ENCODE data around the gene FNDC11. TPM values are rescaled to one million over a fixed set of nuclear protein-coding genes. Genes with fewer than 3 reads are reported as not detected.

FNDC11 gene
- total RNA-seq, 4 donors from 2014 or later: not detected

DNA sequence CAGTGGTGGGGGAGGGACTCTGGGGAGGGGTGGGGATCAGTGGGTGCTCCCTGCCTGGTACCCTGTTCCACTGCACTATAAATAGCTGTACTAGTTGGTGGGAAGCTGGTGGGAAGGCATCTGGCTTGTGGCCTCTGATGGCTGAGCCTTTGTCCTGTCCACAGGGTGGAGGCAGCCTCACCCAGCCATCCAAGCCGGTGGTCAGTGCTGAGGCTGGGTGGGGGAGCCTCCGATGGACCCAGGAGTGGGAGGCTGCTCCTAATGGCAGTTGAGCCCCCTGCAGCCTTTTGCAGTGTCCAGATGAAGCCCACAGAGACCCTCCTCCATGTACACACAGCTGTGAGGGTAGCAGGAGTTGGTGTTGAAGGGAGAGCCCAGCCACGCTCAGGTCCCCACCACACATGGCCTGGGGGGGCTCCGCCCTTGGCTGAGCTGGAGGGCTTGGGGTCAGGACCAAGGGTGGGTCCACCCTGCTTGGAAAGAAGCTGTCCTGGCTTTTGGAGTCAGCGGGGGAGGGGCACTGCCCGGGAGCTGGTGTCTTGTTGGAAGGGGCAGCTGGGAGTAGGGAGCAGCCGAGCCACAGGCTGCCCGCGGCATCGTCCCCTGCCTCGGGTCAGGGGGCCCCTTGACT lies 30.9 kb upstream of the FNDC11 start:
- no peaks in the 10 kb centered on the region for H3K27me3 ChIP-seq
- DNase-seq: no peak
- WGBS, 2 donors (ENCODE audit: low coverage in 1 of 2): 94% methylated on average over 11 of the region's 11 CpGs; no CpG with 5 or more reads in 1 of the 2 donors
- no peak overlapping the region for H3K4me3 ChIP-seq
- no peaks in the 10 kb centered on the region for H3K9me3 ChIP-seq
- in situ Hi-C loops (cut with MboI; ENCODE audit: low pct_ligation_motif_present in 1 of 4, low pct_unique_long_range_greater_than_20kb in 1 of 4, low sequenced_read_pairs in 3 of 4): no loop called here
- peak overlapping the region in 1 of 4 donors; percentile 99 for H3K27ac ChIP-seq
- intact Hi-C loops (cut with DNase I; ENCODE audit: low total_unique reads): no loop called here
- no peaks in the 10 kb centered on the region for H3K36me3 ChIP-seq
- peaks cover 9 to 32% (median 23%) of the 10 kb centered on the region in 4 donors for H3K4me1 ChIP-seq
- no peak for TF ChIP-seq POLR2A (IDR thresholded peaks at IDR 0.05)
- TF ChIP-seq POLR2AphosphoS5 (IDR thresholded peaks at IDR 0.05): peak in 1 of 3 donors; percentile 19
- TF ChIP-seq CTCF (IDR thresholded peaks at IDR 0.05): no peak
- no peak for TF ChIP-seq EP300 (IDR thresholded peaks at IDR 0.05; ENCODE audit: low read depth)

DNA sequence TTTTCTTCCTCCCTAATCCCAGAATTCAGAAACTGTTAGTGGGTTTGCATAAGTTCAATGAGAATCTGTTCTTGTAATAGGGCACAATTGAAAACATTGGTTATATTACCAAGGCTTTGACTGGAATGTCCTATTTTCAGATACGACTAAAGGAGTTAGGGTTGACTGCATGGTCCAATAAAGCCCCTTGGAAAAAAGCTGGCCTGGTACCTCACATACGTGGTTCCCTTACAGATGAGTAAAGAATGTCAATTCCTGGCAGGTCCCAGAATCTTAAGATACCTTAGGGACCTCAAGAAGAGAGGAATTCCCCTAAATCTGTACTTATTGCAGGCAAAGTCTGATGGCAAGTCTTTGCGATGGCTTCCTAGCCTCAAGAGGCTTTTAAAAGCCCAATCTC lies 28.8 kb upstream of the FNDC11 start:
- no peaks in the 10 kb centered on the region for H3K36me3 ChIP-seq
- WGBS, 2 donors (ENCODE audit: low coverage in 1 of 2): 60 to 62% methylated on average over 1 to 3 of the region's 3 CpGs
- H3K9me3 ChIP-seq: no peaks in the 10 kb centered on the region
- intact Hi-C loops (cut with DNase I; ENCODE audit: low total_unique reads) (no loop called here), in situ Hi-C loops (cut with MboI; ENCODE audit: low pct_ligation_motif_present in 1 of 4, low pct_unique_long_range_greater_than_20kb in 1 of 4, low sequenced_read_pairs in 3 of 4) (loop anchor here in 1 of 4 donors (25.0 kb wide), 1 partner anchor 112 kb away; the partner anchor contains the start of gene GMEB2)
- H3K4me1 ChIP-seq: peaks cover 9 to 24% (median 19%) of the 10 kb centered on the region in 4 donors
- H3K27me3 ChIP-seq: no peaks in the 10 kb centered on the region
- peak overlapping the region in 1 of 4 donors; percentile 50 for H3K27ac ChIP-seq
- DNase-seq: no peak
- no peak for TF ChIP-seq CTCF (IDR thresholded peaks at IDR 0.05)
- TF ChIP-seq POLR2AphosphoS5 (IDR thresholded peaks at IDR 0.05): peak in 1 of 3 donors; percentile 4
- no peak overlapping the region for H3K4me3 ChIP-seq

DNA sequence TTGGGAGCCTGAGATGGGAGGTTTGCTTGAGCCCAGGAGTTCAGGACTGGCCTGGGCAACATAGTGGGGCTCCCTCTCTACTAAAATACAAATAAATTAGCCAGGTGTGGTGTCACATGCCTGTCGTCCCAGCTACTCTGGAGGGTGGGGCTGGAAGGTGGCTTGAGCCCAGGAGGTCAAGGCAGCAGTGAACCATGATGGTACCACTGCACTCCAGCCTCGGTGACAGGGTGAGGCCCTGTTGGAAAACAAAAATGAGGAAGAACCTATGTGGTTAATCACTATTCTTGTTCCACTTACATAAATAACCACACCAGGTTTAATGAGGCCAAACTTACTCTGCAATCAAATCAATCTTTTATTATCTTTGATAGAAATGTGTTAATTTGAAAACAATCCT lies 28.0 kb upstream of the FNDC11 start:
- TF ChIP-seq POLR2AphosphoS5 (IDR thresholded peaks at IDR 0.05): peak in 2 of 3 donors; percentile 34 to 57
- TF ChIP-seq POLR2A (IDR thresholded peaks at IDR 0.05): peak; percentile 28
- no peak for TF ChIP-seq CTCF (IDR thresholded peaks at IDR 0.05)
- TF ChIP-seq EP300 (IDR thresholded peaks at IDR 0.05; ENCODE audit: low read depth): no peak
- Histone ChIP-seq H3K27me3 (no peaks in the 10 kb centered on the region), H3K9me3 (no peaks in the 10 kb centered on the region), H3K4me1 (peaks cover 9 to 28% (median 20%) of the 10 kb centered on the region in 4 donors), H3K27ac (peak overlapping the region in 2 of 4 donors; percentile 17 to 50), H3K36me3 (no peaks in the 10 kb centered on the region), H3K4me3 (no peak overlapping the region)
- WGBS, 2 donors (ENCODE audit: low coverage in 1 of 2): 16 to 17% methylated on average over 2 of the region's 2 CpGs
- in situ Hi-C loops (cut with MboI; ENCODE audit: low pct_ligation_motif_present in 1 of 4, low pct_unique_long_range_greater_than_20kb in 1 of 4, low sequenced_read_pairs in 3 of 4) (loop anchor here in 1 of 4 donors (25.0 kb wide), 1 partner anchor 111 kb away; the partner anchor contains the start of gene GMEB2), intact Hi-C loops (cut with DNase I; ENCODE audit: low total_unique reads) (no loop called here)
- DNase-seq: peak; percentile 44

DNA sequence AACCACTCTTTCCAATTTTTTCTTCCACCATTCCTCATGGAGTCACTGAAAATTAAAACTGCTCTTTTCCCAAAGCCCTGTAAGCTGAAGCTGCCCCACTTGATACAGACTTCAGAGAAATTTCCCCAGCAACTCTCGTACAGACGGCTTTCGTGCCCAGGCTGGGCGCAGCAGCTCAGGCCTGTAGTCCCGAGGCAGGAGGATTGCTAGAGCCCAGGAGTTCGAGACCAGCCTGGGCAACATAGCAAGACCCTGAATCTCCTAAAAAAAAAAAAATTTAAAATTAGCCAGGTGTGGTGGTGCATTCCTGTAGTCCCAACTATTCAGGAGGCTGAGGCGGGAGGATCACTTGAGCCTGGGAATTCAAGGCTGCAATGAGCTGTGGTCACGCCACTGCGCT lies 26.8 kb upstream of the FNDC11 start:
- H3K4me1 ChIP-seq: peaks cover 5 to 24% (median 10%) of the 10 kb centered on the region in 4 donors
- no peaks in the 10 kb centered on the region for H3K36me3 ChIP-seq
- no peaks in the 10 kb centered on the region for H3K27me3 ChIP-seq
- in situ Hi-C loops (cut with MboI; ENCODE audit: low pct_ligation_motif_present in 1 of 4, low pct_unique_long_range_greater_than_20kb in 1 of 4, low sequenced_read_pairs in 3 of 4) (loop anchor here in 1 of 4 donors (25.0 kb wide), 1 partner anchor 110 kb away; the partner anchor contains the start of gene GMEB2), intact Hi-C loops (cut with DNase I; ENCODE audit: low total_unique reads) (no loop called here)
- TF ChIP-seq CTCF (IDR thresholded peaks at IDR 0.05) (no peak), EP300 (IDR thresholded peaks at IDR 0.05; ENCODE audit: low read depth) (no peak), POLR2A (IDR thresholded peaks at IDR 0.05) (no peak), POLR2AphosphoS5 (IDR thresholded peaks at IDR 0.05) (no peak)
- no peaks in the 10 kb centered on the region for H3K9me3 ChIP-seq
- H3K27ac ChIP-seq: no peak overlapping the region
- H3K4me3 ChIP-seq: no peak overlapping the region
- 73 to 85% methylated on average over 6 to 9 of the region's 9 CpGs for WGBS, 2 donors (ENCODE audit: low coverage in 1 of 2)
- no peak for DNase-seq

All from transverse colon (tissue), 4 donors.